ENCODE data around the gene ZNF699.
A peak's percentile ranks its signal among the peaks of the same experiment; 100 is the strongest.
"Not testable (repeated sequence)": the region's sequence is repeated elsewhere in the genome, so short reads cannot be mapped to it uniquely, and the experiment has no call there.

ZNF699 gene

GRCh38 chr19:9309139-9309973 is at the start of gene ZNF699:
TSS of gene ZNF699 (minus strand) at chr19:9309838. CDS start at chr19:9305119, 4,719 bp downstream.
- DNase-seq: peak; percentile 95

- DNase-seq: no peak
These were observed 45.0 kb upstream of the ZNF699 start for GRCh38 chr19:9354651-9355050.

- no peak for DNase-seq
These were observed 43.4 kb upstream of the ZNF699 start for GRCh38 chr19:9353011-9353410.

DNA sequence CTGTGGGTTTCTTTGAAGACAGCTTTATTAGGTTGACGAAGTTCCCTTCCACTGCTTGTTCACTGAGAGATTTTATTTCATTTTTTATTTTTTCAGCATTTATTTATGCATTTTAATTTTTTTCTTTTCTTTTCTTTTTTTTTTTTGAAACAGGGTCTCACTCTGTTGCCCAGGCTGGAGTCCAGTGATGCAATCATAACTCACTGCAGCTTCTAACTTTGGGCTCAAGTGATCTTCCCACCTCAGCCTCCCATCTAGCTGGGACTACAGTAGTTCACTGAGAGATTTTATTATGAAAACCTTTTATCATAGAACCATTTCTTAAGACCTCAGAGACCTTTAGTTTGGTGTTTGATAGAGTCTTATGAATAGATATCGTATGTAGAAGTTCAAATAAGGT is 42.9 kb upstream of the ZNF699 start:
- no peak for DNase-seq

- DNase-seq: no peak
These were observed 39.0 kb upstream of the ZNF699 start for GRCh38 chr19:9348671-9349070.

- no peak for DNase-seq
These were observed 38.6 kb upstream of the ZNF699 start for GRCh38 chr19:9348253-9348652.

- DNase-seq: no peak
These were observed 35.4 kb upstream of the ZNF699 start for GRCh38 chr19:9345005-9345404.

- DNase-seq: no peak
These were observed 33.1 kb upstream of the ZNF699 start for GRCh38 chr19:9342610-9343304.

DNA sequence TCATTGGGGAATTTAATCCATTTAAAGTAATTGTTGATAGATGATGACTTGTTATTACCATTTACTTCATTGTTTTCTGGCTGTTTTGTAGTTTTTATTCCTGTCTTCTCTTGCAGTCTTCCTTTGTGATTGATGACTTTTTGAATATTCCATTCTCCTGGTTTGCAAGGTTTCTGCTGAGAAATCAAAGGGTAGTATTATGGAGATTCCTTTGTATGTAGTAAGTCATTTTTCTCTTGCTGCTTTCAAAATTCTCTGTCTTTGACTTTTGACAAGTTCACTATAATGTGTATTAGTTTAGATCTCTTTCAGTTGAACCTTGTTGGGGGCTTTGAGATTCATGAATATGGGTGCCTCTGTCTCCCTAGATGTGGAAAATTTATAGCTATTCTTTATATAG is 20.4 kb upstream of the ZNF699 start:
- no peak for DNase-seq

DNA sequence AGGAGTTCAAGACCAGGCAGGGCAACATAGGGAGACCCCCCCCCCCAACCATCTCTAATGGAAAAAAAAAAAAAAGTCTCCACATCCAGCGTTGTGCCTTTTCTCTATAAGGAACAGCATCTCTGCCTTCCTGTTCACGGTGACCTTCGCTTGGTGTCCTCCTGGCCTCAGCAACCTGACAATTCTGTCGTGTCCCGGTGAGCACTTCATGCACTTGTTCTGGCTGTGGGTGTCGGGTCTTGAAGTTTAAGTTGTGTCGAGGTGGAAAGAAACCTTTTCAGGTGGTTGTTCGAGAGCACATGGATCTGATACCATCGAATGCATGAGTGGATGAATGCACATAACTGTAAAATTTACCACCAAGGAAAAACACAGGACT is 14.9 kb upstream of the ZNF699 start:
- DNase-seq: no peak

DNA sequence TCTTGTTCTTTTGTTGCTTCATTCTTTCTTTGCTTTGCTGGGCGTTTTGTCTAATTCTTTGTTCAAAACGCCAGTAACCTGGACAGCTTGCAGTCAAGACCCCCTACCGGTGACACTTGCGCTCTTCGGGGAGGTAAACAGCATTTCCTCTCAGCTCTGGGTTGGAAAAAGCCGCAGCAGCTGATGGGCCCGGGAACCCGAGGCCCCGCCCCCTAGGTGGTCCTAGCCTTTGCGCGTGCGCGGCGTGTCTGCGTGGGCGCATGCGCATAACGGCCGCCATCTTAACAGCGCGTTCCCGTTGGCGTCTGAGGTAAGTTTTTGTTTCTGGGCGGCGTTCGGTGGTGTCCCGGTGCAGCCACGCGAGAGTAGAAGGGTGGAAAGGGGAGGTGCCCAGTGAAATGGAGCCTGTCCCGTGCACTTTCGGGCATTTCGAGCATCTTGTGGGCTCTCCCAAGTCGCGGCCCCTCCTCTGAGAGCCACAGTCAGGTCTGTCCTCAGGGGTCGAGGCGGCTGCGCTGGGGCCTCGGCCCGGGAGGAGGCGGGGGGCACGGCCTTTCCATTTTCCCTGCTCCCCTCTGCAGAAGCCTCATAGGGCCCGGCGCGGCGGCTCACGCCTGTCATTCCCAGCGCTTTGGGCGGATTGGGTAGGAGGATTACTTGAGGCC is 14.4 kb upstream of the ZNF699 start, which contains the start of gene ZNF559:
Gene ZNF559, plus strand, starts transcription at position 261 of the 665 bp plus-strand sequence. CDS start 14,371 bp downstream, outside the sequence.
- DNase-seq: peak; percentile 79

- peak; percentile 59 for DNase-seq
These were observed 13.9 kb upstream of the ZNF699 start for GRCh38 chr19:9323557-9323918.

- DNase-seq: not testable (repeated sequence)
These were observed 12.6 kb upstream of the ZNF699 start for GRCh38 chr19:9322201-9322600.

DNA sequence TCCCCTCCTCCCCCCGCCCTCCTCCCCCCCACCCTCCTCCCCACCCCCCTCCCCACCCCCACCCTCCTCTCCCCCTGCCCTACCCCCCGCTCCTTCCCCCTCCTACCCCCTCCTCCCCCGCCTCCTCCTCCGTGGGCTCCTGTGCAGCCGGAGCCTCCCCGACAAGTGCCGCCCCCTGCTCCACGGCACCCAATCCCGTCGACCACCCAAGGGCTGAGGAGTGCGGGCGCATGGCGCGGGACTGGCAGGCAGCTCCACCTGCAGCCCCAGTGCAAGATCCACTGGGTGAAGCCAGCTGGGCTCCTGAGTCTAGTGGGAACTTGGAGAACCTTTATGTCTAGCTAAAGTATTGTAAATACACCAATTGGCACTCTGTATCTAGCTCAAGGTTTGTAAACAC is 12.1 kb upstream of the ZNF699 start:
- not testable (repeated sequence) for DNase-seq

DNA sequence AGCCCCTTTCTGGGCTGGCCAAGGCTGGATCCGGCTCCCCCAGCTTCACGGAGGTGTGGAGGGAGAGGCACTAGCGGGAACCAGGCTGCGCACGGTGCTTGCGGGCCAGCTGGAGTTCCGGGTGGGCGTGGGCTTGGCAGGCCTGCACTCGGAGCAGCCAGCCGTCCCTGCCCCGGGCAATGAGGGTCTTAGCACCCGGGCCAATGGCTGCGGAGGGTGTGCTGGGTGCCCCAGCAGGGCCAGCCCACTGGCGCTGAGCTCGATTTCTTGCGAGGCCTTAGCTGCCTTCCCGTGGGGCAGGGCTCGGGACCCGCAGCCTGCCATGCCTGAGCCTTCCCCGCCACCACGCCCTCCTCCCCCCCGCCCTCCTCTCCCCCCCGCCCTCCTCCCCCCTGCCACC is 11.7 kb upstream of the ZNF699 start:
- DNase-seq: no peak

GRCh38 chr19:9313756-9314155 is 4.1 kb upstream of the ZNF699 start:
- DNase-seq: no peak

DNA sequence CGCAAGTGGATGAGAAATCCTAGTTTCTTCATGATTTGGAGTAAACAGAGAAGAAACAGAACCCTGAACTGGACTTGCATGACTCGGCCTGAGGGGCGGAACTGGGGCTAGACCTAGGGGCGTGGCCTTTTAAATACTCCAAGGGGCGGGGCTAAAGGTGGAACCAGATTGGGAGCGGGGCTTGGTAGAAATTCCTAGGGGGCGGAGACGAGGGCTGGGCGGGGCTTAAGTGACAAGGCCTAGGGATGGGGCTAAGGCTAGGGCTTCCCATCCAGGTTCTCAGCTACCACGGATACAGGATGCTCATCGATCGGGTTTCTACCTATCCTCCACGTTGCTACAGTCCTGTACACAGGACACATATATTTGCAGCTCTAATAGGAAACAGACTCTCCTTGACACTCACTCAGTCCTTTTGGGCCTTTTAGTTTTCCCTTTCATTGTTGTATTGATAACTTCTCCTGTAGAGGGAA is 372 bp upstream of the ZNF699 start:
- DNase-seq: peak; percentile 95

DNA sequence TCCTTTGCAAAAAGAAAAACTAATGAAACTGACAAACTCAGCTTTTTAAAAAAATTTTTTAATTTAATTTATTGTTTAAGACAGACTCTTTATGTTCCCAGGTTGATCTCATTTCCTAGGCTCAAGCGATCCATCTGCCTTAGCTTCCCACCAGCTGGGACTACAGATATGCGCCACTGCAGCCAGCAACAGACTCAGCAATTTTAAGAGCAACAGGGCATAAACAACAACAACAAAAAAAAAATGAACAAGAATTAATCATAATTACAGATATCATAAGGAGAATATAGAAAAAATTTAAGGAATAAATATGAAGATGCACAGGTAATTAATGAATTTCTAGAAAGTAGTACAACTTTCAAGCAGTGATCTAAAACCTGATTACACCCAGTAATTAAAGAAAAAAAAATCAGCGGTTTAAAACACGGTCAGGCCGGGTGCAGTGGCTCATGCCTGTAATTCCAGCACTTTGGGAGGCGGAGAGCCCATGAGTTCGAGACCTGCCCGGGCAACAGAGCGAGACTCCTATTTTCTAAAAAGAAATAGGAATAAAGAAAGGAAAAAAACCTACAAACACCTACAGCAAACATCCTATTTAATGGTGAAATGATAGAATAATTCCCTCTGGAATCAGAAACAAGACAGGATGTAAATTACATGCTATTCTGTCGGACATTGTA is 1.4 kb downstream of the ZNF699 start:
- no peak for DNase-seq

DNA sequence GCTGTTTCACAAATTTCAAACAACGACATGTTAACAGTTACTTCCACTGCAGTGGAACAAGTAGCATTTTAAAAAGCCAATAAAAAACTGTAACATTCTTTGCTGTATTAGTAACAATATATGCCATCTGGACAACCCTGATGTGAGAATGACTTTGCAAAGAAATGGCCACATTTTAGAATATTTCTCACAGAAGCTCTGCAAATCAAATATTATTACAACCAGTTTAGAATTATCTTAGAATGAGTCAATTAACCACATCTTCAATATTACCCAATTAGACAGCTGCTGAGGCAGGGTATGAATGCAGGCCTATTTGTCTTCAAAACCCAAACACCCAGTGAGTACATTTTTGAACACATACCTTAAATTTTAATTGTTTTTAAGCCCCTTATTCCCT is 3.2 kb downstream of the ZNF699 start:
- no peak for DNase-seq

GRCh38 chr19:9296336-9296735 is 13.3 kb downstream of the ZNF699 start:
- no peak for DNase-seq

- no peak for DNase-seq
These were observed 14.2 kb downstream of the ZNF699 start for GRCh38 chr19:9295411-9295849.

DNA sequence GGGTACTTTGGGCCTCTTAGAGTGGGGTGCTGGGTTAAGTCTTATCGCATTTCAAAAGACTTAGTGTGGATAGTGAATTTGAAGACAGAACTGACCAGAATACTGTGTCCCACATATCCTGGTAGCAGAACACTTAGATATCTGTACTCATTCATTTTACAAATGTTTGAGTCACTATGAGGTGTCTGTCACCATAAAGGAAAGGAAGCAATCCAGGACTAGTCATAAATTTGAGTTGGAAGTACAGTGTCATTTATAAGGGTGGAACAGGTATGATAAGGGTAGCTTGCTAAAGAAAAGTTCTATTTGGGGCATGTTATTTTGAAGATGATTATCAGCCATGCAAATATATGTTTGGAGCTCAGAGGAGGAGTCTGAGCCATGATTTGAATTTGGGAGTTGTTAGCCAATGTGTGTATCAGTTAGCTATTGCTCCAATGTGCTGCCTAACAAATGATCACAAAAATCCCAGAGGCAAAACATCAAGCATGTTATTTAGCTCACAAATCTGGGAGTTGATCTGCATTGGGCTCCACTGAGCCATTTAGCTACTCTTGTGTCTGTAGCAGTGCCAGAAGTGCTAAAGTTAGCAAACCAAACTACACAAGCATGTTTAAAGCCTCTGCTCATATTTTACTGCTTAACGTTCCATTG is 20.3 kb downstream of the ZNF699 start:
- no peak for DNase-seq

Data from NCI-H526 treated with DMSO at 0.1 percent for 48 hours (cell line).